ENCODE data around the gene SETD9. TPM values are rescaled to one million over a fixed set of nuclear protein-coding genes. Genes with fewer than 3 reads are reported as not detected.

SETD9 gene
- total RNA-seq, 6 experiments from 2014 or later, result 4.9 to 18.8 (median 9.9) TPM

DNA sequence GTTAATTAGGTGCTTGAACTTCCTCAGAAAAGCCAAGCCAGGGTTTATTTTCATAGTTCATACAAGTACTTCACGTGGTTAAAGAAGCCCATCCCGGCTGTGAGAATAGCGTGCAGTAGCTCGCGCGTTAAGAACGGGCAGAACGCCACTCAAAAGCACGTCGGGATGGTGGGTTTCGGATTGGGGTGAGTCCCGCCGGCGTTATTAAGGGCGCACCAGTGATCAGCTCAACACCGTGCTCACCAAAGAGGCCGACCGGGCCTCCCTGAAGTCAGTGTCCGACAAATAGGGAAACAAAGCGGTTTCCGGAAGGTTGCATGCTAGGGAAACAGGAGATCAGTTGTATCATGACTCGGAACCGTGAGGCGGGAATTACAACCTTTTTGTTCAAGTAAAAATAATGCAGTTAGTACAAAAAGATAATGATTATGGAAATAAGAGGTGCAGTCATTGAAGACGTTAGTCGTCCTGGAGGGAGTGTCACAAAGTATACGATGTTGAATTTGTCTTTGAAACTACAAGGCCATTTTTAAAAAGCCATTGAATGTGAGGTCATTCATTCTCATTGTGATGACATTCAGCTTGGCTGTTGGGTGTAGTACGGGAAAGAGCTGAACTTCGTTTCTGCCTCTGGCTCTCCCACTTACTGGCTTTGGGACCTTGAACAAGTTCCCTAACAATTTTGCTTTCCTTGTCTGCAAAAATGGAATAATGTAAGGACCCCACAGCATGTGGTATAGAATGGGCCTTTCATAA is 992 bp downstream of the SETD9 start:
- intact Hi-C loops (cut with DNase I), result no loop called here
- Histone ChIP-seq H3K4me1 (peaks cover 0 to 11% (median 0%) of the 10 kb centered on the region in 4 donors), H3K9me3 (no peaks in the 10 kb centered on the region), H3K27ac (peak overlapping the region; percentile 92 to 99 (median 96)), H3K36me3 (no peaks in the 10 kb centered on the region), H3K4me3 (peak overlapping the region; percentile 60 to 72 (median 65)), H3K27me3 (no peaks in the 10 kb centered on the region)
- TF ChIP-seq POLR2A (IDR thresholded peaks at IDR 0.05) (no peak), CTCF (IDR thresholded peaks at IDR 0.05) (no peak)
- peak; percentile 44 to 67 (median 59) for DNase-seq
- WGBS (ENCODE audit: insufficient coverage, low coverage, low lambda C conversion rate, missing lambda C conversion rate), result under 1% methylated on average over 29 of the region's 29 CpGs
- ATAC-seq, result peak; percentile 7 to 30 (median 16)

DNA sequence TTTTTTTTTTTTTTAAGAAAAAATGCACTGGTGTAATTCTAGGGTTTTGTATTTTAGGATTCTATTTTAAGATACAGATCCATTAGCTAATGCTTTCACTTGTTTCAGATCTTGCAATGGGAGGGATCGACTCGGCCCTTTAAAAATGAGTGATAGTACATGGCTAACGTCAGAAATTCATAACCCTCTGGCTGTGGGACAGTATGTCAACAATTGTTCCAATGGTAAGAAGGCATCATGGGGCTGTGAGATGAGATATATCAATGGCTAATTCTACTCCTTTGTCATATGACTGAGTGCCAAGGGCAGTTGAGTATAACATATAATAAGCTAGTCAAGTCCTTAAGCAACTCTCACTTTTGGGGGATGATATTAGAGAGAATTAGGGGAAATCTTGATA is 4.4 kb downstream of the SETD9 start:
- intact Hi-C loops (cut with DNase I), result no loop called here
- no peak overlapping the region for H3K27ac ChIP-seq

DNA sequence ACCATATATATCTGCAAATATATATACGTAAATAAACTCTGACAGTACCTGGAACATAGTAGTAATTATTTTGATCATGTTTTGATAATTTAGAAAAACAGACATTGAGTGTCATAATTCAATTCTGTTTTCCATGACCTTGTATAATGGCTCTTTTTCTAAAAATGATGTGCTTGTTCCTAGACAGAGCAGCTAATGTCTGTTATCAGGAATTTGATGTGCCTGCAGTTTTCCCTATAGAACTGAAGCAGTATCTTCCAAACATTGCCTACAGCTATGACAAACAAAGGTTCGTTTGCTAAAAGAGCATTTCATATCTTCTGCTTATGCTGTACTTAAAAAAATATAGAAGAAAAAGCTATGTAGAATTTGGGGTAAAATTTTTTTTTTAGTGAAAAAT is 5.3 kb downstream of the SETD9 start:
- H3K27me3 ChIP-seq, result no peaks in the 10 kb centered on the region

More for the DNA sequence above, 4.4 kb downstream of the SETD9 start:
- peaks cover 0 to 29% (median 6%) of the 10 kb centered on the region in 4 donors for H3K4me1 ChIP-seq
- DNase-seq (no peak), ATAC-seq (no peak)
- TF ChIP-seq CTCF (IDR thresholded peaks at IDR 0.05) (no peak), POLR2A (IDR thresholded peaks at IDR 0.05) (no peak)
- no peaks in the 10 kb centered on the region for H3K9me3 ChIP-seq
- H3K27me3 ChIP-seq, result no peaks in the 10 kb centered on the region
- H3K36me3 ChIP-seq, result no peaks in the 10 kb centered on the region
- 90% methylated on average over 3 of the region's 3 CpGs for WGBS (ENCODE audit: insufficient coverage, low coverage, low lambda C conversion rate, missing lambda C conversion rate)
- no peak overlapping the region for H3K4me3 ChIP-seq

GRCh38 chr5:56917534-56917933 is 8.1 kb downstream of the SETD9 start:
- 0% methylated on average over 1 of the region's 2 CpGs for WGBS (ENCODE audit: insufficient coverage, low coverage, low lambda C conversion rate, missing lambda C conversion rate)
- Histone ChIP-seq H3K27ac (peak overlapping the region in 2 of 3 donors; percentile 71 to 80), H3K36me3 (peaks cover 0 to 8% (median 4%) of the 10 kb centered on the region in 4 donors), H3K4me1 (peaks cover 0 to 20% (median 6%) of the 10 kb centered on the region in 4 donors), H3K4me3 (no peak overlapping the region), H3K9me3 (no peaks in the 10 kb centered on the region), H3K27me3 (no peaks in the 10 kb centered on the region)
- DNase-seq (peak; percentile 58 to 91 (median 83)), ATAC-seq (peak; percentile 99 to 100 (median 99))
- intact Hi-C loops (cut with DNase I), result no loop called here
- TF ChIP-seq POLR2A (IDR thresholded peaks at IDR 0.05) (no peak), CTCF (IDR thresholded peaks at IDR 0.05) (no peak)

More for the DNA sequence above, 5.3 kb downstream of the SETD9 start:
- 72% methylated on average over 2 of the region's 2 CpGs for WGBS (ENCODE audit: insufficient coverage, low coverage, low lambda C conversion rate, missing lambda C conversion rate)
- Histone ChIP-seq H3K4me3 (no peak overlapping the region), H3K4me1 (peaks cover 0 to 28% (median 6%) of the 10 kb centered on the region in 4 donors), H3K9me3 (no peaks in the 10 kb centered on the region), H3K27ac (no peak overlapping the region), H3K36me3 (no peaks in the 10 kb centered on the region)
- no peak for ATAC-seq
- DNase-seq, result no peak
- intact Hi-C loops (cut with DNase I), result no loop called here
- TF ChIP-seq CTCF (IDR thresholded peaks at IDR 0.05) (no peak), POLR2A (IDR thresholded peaks at IDR 0.05) (no peak)

Measured in right lobe of liver (tissue), 6 donors.